Stimulated activated CD8-positive, alpha-beta memory T cell treated with anti-CD3 and anti-CD28 coated beads, Interleukin-12 subunit alpha, Interleukin-12 subunit beta, amount 100 ng/mL, for 4 hours (primary cell): Measurements from ENCODE around the gene TRPM2.
A peak's percentile ranks its signal among the peaks of the same experiment; 100 is the strongest.

Experiments used
- DNase-seq: peaks from one replicate; pipeline ENCODE4 v3.0.0-alpha.2; 2020; ENCODE audit warnings: low read depth

TRPM2 gene

DNA sequence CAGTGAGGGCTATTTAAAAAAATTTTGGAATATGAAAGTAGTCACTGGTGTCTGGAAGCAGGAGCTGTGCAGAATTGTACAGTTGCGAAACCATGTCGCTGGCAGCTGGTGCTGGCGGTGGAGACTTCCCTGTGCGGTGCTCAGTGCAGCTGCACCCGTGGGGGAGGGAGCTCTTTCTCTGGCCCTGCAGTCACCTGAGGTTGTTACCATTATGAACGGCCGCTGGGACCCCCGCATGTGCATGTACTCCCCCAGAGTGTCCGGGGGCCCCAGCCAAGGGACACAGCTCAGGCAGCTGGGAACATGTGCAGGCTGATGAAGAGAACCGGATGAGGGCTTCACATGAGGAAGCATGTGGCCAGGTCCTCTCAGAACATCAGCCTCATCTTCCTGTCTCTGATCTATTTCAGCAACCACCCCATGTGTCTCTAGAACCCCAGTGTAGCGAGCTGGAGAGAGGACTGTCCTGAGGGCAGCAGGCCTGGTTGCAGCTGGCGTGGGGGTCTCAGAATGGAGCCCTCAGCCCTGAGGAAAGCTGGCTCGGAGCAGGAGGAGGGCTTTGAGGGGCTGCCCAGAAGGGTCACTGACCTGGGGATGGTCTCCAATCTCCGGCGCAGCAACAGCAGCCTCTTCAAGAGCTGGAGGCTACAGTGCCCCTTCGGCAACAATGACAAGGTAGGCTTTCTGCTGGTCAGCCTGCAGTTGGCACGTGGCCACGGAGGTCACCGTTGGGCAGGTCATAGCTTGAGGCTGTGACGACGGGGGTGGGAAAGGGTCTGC, at the start of gene TRPM2:
Gene TRPM2, plus strand, starts transcription at position 431 of the 780 bp plus-strand sequence. Its CDS starts 80 bp downstream, at position 511.
- DNase-seq, result peak; percentile 21

DNA sequence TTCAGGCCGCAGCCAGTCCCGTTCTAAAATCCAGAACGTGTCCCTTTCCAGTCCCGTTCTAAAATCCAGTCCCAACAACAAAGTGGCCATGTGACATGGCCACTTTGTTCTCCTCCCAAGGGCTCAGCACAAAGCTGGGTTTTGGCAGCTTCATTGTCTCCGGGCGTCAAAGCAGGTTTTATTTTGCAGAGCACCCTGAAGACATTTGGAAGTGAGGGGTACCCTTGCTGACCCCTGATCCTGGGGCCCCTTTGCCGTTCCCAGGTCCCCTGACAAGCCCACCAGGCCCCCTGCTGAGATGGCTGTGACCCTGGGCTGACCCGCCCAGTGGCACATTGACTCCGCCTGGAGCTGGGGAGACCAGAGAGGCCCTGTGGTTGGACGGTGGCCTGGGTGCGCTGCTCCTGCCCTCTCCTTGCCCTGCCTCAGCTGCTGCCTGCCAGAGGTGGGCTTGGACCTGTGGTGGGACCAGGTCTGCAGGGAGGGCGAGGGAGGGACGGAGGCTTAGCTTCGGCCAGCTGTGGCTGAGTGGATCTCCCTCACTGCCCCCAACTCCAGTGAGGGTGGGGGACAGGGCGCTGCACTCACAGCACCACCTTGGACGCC, 49.3 kb upstream of the TRPM2 start:
- no peak for DNase-seq

DNA sequence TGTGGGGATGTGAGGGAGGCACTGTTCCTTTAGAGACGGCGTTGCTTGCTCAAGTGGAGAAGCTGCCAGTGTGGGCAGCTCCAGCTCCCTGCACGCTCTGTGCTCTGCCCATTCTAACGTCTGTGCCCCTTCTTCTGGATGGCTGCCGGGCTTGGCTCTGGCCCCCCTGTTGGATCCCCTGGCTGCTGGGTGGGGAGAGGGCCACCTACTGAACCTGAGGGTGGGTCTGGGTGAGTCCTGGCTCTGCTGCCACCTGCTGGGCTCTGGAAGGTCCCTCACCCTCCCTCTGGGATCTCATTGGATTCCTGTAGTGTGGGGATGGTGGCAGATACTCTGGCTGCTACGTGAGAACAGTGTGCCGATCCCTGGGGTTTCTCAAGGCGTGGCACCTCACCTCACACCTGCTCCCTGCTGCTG, 48.5 kb upstream of the TRPM2 start:
- no peak for DNase-seq

DNA sequence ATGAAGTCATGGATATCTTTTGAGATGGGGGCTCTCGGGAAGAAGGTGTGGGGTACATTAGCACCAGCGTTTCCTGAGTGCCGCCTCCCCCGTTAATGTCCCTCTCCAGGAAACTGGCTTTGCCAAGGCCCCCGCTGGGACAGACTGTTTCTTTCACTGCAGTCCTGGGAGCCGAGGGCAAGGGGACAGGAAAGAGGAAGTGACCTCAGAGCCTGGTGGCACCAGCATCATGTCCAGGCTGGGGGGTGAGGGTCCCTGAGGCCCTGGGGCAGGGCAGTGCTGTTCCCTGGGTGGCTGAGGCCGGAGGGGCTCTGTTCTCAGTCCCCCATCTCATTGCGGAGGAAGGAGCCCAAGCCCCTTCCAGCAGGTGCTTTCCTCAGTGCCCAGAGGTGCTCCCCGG, 47.7 kb upstream of the TRPM2 start:
- no peak for DNase-seq

DNA sequence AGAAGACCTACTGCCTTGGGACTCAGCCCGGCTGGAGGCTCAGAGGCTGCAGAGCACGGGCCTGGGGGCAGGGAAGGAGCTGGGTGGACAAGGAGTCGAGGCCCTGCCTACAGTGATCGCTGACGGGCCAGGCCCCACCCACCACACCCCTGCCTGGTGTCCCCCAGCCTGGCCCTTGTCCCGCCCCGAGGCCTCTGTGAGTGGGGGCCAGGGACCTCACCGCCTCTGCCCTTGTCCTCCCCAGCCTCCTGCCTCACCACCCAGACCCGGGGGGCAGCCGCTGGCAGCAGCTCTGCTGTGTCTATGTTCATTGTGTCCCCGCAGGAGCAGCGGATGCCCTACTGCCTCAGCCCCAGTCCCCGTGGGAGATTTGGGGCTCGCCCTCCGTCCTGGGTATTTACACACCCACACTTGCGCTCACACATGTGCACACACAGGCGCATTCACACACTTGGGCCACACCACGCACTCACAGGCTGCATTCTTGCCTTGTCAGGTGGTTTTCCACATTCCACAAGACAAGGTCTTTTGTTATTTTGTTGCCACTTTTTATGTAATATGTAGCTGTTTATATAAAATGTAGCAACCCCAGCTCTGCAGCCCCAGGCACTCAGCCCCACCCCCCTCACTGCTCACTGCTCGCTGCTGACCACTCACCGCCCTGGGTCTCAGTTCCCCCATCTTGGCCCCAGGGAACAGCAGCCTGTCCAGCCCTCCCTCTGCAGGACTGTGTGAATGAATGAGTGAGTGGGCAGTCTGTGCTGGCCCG, 46.3 kb upstream of the TRPM2 start:
- DNase-seq, result no peak

DNA sequence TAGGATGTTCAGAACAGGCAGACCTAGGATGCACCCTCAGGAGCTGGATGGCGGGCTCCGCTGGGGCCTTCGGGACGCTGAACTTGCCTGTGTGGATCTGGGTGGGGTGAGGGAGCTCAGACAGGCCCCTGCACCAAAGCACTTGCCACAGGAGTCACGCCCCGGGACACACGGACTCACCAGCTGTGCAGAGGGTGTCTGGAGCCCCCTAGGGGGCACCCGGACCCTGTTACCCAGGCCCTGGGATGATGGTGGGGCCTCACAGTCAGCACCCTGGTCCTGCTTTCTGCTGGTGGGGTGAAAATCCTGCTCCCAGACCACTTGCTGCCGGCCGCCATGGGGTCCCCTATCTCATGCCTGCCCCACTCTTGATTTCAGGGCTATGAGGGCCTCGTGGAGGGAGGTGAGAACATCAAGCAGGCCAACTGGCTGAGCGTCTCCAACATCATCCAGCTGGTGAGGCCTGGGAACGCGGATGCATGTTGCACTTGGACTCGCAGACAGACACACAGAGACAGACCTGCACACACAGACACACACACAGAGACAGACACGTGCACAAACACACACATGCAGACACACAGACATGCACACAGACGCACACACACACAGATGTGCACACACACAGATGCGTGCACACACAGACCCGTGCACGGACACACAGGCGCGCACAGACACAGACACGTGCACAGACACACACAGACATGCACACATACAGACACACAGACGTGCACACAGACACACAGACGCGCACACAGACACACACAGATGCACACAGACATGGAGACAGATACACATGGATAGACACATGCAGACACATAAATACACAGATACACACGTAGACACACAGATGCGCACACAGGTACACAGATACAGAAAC, 42.6 kb upstream of the TRPM2 start:
- no peak for DNase-seq

DNA sequence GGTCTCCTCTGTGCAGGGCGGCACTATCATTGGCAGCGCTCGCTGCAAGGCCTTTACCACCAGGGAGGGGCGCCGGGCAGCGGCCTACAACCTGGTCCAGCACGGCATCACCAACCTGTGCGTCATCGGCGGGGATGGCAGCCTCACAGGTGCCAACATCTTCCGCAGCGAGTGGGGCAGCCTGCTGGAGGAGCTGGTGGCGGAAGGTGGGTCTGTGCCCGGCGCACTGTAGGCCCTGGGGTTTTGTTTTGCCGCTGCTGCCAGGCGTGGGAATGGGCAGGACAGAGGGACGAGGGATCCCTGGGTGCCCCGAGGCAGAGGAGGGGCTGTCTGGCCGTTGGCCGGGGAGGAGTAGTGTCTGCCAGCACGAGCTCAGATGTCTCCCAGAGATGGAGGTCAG, 41.3 kb upstream of the TRPM2 start:
- DNase-seq, result no peak

DNA sequence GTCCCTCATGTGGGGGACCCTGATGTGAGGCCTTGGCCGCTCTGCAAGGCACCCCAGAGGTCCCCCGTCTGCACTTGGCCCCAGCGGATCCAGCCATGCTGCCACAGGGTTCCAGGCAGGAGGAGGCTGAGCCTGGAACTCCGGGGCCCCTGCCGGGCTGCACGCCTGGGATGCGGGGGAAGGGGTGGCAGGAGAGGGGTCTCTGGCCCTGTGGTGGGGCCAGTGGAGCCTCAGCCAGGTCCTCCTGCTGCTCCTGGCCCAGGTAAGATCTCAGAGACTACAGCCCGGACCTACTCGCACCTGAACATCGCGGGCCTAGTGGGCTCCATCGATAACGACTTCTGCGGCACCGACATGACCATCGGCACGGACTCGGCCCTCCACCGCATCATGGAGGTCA, 40.7 kb upstream of the TRPM2 start:
- DNase-seq, result no peak

DNA sequence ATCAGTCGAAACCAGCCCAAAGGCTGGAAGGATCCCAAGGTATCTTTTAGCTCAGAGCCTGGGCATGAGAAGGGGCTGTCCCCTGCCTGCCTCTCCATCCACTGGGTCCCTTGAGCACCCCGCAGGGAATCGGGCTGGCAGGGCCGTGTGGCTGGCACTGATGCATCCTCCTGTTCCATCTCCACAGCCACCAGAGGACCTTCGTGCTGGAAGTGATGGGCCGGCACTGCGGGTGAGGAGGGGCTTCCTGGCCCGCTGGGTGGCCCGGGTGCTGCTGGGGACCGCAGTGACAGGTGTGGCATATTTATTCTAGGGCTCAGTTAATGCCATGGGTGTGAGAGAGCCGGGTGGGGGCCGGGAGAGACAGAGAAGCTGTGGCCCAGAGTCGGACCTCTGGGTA, 40.0 kb upstream of the TRPM2 start:
- DNase-seq, result no peak

DNA sequence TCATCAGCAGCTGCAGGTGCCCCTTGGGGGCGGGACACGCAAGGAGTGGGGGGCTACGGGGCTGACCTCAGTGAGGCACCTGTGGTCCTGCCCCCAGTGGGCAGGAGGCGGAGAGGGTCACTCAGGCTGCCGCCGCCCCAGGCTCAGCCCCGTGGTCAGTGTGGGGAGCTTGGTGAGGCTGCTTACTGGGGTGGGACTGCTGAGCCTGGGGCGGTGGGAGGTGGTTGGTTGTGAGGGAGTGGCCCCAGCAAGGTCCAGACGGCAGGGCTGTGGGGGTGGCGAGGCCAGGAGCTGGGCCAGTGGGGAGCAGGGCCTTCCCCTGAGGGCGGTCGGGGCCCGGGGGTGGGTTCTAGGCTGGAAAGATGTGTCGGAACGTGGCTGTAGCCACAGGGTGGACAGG, 39.3 kb upstream of the TRPM2 start:
- no peak for DNase-seq

DNA sequence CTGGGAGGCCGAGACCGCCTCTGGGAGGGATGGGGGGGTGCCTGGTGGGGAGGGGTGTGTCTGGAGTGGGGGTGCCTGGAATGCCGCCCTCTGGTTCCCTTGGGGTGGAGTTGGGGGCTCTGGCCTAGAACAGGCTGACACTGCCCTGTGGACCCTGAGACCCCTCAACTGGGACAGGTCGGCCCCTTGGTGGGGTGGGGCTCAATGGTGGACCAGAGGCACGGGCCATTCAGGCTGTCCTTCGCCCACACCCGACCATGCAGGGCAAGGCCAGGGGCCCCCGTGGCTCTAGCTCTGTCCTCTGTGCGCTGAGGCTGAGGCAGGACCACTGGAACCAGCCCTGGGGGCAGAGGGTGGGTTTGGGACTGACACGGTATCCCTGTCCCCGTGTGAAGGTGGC, 38.9 kb upstream of the TRPM2 start:
- no peak for DNase-seq

DNA sequence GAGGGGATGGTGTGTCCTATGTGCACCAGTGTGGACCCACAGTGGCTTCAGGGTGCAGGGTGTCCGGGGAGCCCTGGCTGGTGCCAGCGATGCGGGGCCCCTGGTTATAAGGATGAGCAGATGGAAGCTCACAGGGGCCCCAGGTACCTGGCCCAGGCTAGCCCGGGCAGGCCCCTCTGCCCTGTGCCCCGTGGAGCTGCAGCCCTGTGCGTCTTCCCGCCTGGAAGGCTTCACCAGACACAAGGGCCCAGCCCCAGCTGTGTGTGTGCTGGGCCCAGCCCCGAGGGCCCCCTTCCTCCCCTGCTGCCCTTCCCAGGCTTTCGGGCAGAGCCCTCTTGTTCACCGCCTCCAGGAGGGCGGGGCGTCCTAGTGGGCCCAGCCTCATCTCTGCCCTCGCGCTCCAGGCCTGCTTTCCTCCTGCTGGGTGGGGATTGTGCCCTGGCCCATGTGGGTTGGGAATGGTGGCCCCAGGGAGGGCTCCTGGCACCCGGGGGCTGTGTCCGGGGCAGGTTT, 37.7 kb upstream of the TRPM2 start:
- DNase-seq, result no peak

DNA sequence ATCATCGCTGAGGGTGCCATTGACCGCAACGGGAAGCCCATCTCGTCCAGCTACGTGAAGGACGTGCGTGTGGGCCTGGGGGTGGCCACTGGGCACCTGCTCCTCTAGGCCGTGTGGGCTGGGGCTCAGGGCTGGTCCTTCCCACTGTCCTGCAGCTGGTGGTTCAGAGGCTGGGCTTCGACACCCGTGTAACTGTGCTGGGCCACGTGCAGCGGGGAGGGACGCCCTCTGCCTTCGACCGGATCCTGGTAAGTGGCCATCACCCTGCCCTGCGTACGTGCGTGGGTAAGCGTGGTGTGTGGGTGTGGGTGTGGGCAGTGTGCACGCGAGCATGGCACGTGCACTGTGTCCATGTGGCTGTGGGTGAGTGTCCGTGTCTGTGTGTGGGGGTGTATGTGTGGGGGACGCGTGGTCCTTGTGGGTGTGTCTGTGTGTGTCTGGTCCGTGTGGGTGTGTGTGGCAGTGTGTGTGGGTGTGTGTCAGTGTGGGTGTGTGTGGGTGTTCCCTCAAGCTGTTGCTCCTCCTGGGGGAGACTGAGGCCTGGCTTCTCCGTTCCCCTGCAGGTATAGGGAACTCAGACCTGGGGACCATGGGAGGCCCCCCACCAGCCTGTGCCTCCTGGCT, 37.0 kb upstream of the TRPM2 start:
- DNase-seq, result no peak

DNA sequence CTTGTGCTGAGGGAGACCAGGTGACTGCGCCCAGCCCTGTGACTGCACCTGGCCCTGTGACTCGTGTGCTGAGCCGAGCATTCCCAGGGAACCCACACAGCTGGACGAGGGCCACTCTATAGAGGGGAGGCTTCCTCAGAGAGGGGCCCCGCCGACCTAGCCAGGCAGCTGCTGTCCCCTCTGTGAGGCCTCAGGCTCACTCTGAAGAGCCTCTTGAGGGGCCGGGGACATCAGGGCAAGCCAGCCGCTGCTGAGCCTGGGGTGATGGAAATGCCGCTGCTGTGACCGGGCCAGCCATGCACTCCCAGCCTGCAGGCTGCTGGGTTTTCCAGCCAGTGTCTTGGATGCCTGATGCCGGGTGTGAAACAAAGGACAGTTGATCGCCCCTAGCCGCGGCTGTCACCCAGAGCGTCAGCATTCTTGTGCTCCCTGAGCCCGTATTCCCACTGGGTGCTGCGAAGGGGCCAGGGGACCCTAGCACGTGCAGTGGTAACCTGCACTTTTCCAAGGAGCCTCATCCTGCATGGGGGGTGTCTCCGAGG, 36.1 kb upstream of the TRPM2 start:
- no peak for DNase-seq

DNA sequence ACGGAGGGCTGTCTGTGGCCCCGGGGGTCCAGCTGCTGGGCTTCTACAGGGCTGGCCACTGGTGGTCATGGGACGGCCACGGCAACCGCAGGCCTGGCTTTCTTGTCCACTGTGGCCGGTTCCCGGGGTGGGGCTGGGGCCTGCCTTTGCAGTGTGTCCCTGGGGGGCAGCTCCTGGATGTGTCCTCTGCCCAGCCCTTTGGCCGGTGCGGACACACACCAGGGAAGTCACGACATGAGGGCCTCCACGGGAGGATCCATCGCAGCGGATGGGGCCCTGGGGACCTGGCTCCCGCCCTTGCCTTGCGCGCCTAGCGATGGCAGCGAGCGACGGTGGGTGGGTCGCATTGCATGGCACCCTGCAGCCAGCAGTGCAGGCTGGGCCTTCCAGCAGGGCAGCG, 35.5 kb upstream of the TRPM2 start:
- no peak for DNase-seq

DNA sequence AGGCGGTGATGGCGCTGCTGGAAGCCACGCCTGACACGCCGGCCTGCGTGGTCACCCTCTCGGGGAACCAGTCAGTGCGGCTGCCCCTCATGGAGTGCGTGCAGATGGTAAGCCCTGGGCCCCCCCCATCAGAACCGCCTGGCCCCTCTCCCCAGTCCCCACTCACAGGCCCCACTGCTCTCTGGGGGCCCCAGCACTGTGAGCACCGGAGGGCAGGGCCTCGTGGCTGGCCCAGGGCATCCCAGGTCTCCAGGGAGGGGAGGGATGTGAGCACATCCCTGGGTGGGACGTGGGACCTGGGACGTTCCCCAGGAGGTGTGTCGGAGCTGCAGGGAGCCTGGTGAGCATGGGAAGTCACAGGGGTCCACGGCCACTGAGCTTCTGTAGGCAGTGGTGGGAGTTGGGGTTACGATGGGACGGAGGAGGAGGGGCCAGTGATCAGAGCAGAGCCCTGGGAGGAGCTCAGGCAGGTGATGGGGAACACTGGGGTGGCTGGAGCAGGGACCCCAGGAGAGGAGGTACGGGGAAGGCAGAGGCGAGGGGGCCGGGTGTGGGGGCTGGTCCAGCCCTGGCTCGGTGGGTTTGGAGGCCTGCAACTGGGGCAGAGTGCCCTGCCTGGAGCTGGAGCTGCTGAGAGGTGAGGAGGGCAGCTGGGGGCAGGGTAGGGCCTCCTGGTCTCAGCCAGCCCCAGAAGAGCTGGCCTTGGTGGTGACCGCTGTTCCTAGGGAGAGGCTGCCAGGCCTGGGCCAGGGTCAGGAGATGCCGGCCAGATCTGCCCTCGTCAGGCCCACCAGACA, 34.7 kb upstream of the TRPM2 start:
- DNase-seq, result no peak

DNA sequence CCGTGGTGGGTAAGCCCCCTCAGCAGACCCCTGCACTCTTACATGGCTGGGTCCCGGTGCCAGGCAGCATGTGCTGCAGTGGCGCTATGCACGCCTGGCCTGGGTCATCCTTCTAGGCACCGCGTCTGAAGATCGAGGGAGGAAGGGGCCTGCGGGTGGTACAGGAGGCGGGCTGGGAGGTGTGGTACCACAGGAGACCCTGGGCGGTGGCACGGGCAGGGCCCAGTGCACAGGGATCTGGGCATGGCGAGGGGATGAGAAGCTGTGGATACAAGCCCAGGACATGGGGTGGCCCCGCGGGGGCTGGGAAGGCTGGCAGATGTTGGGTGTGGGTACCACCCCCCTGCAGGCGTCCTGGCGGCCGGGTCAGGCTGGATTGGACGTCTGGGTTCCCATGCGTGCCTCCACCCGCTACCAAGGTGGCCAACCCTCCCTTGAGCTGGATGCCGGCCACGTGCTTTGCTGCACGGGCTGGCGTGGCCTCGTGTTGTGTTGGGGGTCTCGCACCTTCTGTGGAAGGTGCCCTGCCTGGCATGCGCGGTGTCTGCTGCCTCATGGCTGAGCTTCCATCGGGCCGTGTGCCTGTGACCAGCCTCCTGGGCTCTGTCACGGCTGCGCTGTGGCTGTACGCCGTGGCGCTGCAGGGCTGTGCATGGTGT, 33.9 kb upstream of the TRPM2 start:
- no peak for DNase-seq

DNA sequence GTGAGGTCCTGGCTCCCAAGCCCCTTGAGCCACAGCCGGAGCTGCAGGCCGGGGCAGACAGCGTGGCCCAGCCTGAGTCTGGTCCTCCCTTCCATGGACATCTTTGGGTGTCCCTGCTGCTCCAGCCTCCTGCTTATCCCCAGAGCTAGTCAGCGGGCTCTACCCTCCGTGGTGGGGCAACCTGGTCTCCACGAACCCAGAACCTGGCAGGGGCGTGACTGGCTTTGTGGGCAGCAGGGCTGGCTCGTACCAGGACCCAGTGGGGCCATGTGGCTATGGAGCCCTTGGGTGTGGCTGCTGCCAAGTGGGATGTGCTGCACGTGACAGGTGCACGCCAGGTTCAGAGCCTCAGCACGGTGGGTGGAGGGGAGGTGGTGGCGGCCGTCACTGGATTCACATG, 32.6 kb upstream of the TRPM2 start:
- no peak for DNase-seq

DNA sequence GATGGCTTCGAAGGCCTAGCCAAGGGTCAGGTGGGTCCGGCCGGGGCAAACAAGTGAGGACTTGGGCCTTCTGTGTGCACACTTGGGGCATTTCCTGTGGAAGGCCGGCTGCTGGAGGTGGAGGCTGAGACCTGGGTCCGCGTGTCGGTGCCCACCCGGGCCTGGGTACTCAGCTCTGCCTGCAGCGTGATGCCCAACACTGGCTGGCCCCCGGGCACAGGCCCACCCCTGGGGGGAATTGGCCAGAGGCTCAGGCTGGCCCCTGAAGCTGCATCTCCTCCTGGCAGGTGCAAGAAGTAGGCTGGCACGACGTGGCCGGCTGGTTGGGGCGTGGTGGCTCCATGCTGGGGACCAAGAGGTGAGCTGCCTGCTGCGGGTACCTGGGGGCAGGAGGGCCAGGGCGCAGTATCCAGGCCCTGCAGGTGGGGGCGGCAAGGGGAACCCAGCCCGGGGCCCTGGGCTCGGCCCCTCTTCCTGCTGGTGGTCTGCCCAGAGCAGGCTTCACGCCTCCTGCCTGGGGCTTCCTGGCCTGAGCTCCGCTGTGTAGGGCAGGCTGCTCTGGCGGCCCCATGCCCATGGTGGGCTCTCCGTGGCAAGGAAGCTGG, 31.5 kb upstream of the TRPM2 start:
- DNase-seq, result no peak
